Pancreas (tissue), 10 donors: ENCODE data around the gene IL1RAPL2. TPM values are rescaled to one million over a fixed set of nuclear protein-coding genes. Genes with fewer than 3 reads are reported as not detected.

Source experiments
- ATAC-seq, 4 donors: fragments of 200-7000 bp; cut with Tn5 transposase; one replicate each; pipeline versions ENCODE4 v1.8.0 to v1.9.1; 2020; ENCODE audit warnings: mild to moderate bottlenecking in 4 of 4, moderate library complexity in 4 of 4
- DNase-seq, 6 donors: peaks; one replicate each; pipeline ENCODE4 v3.0.0-alpha.2; 2020
- FAIRE-seq: peaks from 2 replicates; lab custom pipeline; 2012; peaks lifted over from hg19 to GRCh38; lab: Jason Lieb, UNC
- H3K27ac ChIP-seq, 4 donors: fragments of 200-600 bp; sonication (generic); 1 replicate in 3 of 4; 2 replicates in 1 of 4; pipeline versions ENCODE4 v1.5.0 to v1.8.0; 2020
- H3K27me3 ChIP-seq, 4 donors: fragments of 200-600 bp; one replicate each; pipeline ENCODE4 v1.8.0; 2021
- H3K36me3 ChIP-seq, 3 donors: fragments of 200-600 bp; sonication (generic) in 1 of 3; one replicate each; pipeline versions ENCODE4 v1.5.0 to v1.8.0; 2020 to 2021
- H3K4me1 ChIP-seq, 3 donors: fragments of 200-600 bp; one replicate each; pipeline ENCODE4 v1.8.0; 2021
- H3K4me3 ChIP-seq, 4 donors: fragments of 200-600 bp; sonication (generic) in 2 of 4; one replicate each; pipeline versions ENCODE4 v1.5.0 to v1.8.0; 2020 to 2021
- H3K9me3 ChIP-seq, 4 donors: fragments of 200-600 bp; one replicate each; pipeline ENCODE4 v1.8.0; 2021
- CTCF ChIP-seq, 4 donors: fragments of 200-600 bp; sonication (generic) in 3 of 4; IDR thresholded peaks; one replicate each; pipeline versions ENCODE4 v1.5.0 to v1.8.0; 2021; ENCODE audit warnings: antibody characterized with exemption in 4 of 4
- WGBS, 2 donors: extraction: QIAGEN DNeasy Blood & Tissue Kit; methylation state at CpG; one replicate each; pipeline ENCODE4 v1.1.7; 2013; 5-methylcytosine and 5-hydroxymethylcytosine counted together
- intact Hi-C, 3 donors: fragments of 100-400 bp; cut with DNase I; formaldehyde crosslinking; loops; one replicate each; pipeline versions ENCODE4 v1.11.1 to v1.14.2; 2022
- polyA plus RNA-seq, 2 donors: library from polyadenylated mRNA; stranded (reverse); fragments of 200-250 nt; gene quantifications; one replicate each; pipeline ENCODE4 v1.2.3, GENCODE V29; 2013
- total RNA-seq, 6 donors: library from RNA; stranded (reverse); fragmentation: NEBNext Ultra II Directional in 4 of 6; extraction: Animal tissue kit (Norgen Biotek cat#: 25700) in 4 of 6; gene quantifications; one replicate each; pipeline versions ENCODE4 v1.2.1 to v1.2.4, GENCODE V29; 2021 to 2023
- donor health status: healthy with polysubstance abuse.
- donor health status: DM: no; HTN: no; CAD: no; lungs with moderate emphysema.
- donor health status: DM: no; HTN: no; CAD: no.
- donor health status: control.
- donor health status: control.
- donor health status: Bipolar disorder and iron deficiency.
- donor health status: DM: yes; HTN: yes; CAD: no.
- donor health status: DM: no; HTN: no; CAD: no.
- donor health status: DM: no; HTN: no; CAD: no.
- donor health status: DM: yes; HTN: yes; CAD: no.

The IL1RAPL2 gene
- total and polyA plus RNA-seq, 8 donors: 0.09 TPM; not detected in 7

- Histone ChIP-seq H3K27me3 (peaks cover 0 to 6% (median 3%) of the 10 kb centered on the region in 4 donors), H3K9me3 (no peaks in the 10 kb centered on the region), H3K27ac (no peak overlapping the region), H3K36me3 (no peaks in the 10 kb centered on the region), H3K4me3 (no peak overlapping the region), H3K4me1 (no peaks in the 10 kb centered on the region)
- FAIRE-seq (no peak), ATAC-seq (no peak), DNase-seq (no peak)
- no peak for TF ChIP-seq CTCF (IDR thresholded peaks at IDR 0.05)
- intact Hi-C loops: no loop called here
- WGBS, 2 donors: 73 to 80% methylated on average over 1 of the region's 1 CpG
Measured at GRCh38 chrX:105553118-105553517, 987.1 kb downstream of the IL1RAPL2 start.

GRCh38 chrX:105564501-105564900, 998.5 kb downstream of the IL1RAPL2 start:
- FAIRE-seq (no peak), ATAC-seq (no peak), DNase-seq (no peak)
- WGBS, 2 donors: 74 to 95% methylated on average over 1 of the region's 1 CpG
- H3K36me3 ChIP-seq: no peaks in the 10 kb centered on the region
- no peak overlapping the region for H3K27ac ChIP-seq
- no peak for TF ChIP-seq CTCF (IDR thresholded peaks at IDR 0.05)
- H3K4me1 ChIP-seq: no peaks in the 10 kb centered on the region
- no peaks in the 10 kb centered on the region for H3K9me3 ChIP-seq
- intact Hi-C loops: no loop called here
- H3K27me3 ChIP-seq: peaks cover 0 to 11% (median 0%) of the 10 kb centered on the region in 4 donors
- H3K4me3 ChIP-seq: no peak overlapping the region

- Histone ChIP-seq H3K36me3 (no peaks in the 10 kb centered on the region), H3K27me3 (peaks cover 0 to 3% (median 0%) of the 10 kb centered on the region in 4 donors), H3K9me3 (no peaks in the 10 kb centered on the region), H3K4me3 (no peak overlapping the region), H3K4me1 (no peaks in the 10 kb centered on the region), H3K27ac (no peak overlapping the region)
- no peak for DNase-seq
- intact Hi-C loops: no loop called here
- no peak for TF ChIP-seq CTCF (IDR thresholded peaks at IDR 0.05)
- WGBS, 2 donors: 45 to 47% methylated on average over 2 of the region's 2 CpGs
- no peak for ATAC-seq
- no peak for FAIRE-seq
Measured at GRCh38 chrX:105565856-105566255, 999.9 kb downstream of the IL1RAPL2 start.

- Histone ChIP-seq H3K4me3 (no peak overlapping the region), H3K9me3 (no peaks in the 10 kb centered on the region), H3K27ac (no peak overlapping the region), H3K27me3 (no peaks in the 10 kb centered on the region), H3K36me3 (no peaks in the 10 kb centered on the region), H3K4me1 (no peaks in the 10 kb centered on the region)
- intact Hi-C loops: no loop called here
- no peak for DNase-seq
- no peak for TF ChIP-seq CTCF (IDR thresholded peaks at IDR 0.05)
- ATAC-seq: no peak
- FAIRE-seq: no peak
Measured at GRCh38 chrX:105567082-105567481, 1001.1 kb downstream of the IL1RAPL2 start.

- Histone ChIP-seq H3K27ac (no peak overlapping the region), H3K4me1 (no peaks in the 10 kb centered on the region), H3K9me3 (no peaks in the 10 kb centered on the region), H3K27me3 (no peaks in the 10 kb centered on the region), H3K36me3 (no peaks in the 10 kb centered on the region), H3K4me3 (no peak overlapping the region)
- no peak for DNase-seq
- no peak for ATAC-seq
- no peak for FAIRE-seq
- TF ChIP-seq CTCF (IDR thresholded peaks at IDR 0.05): no peak
- 48 to 56% methylated on average over 2 of the region's 2 CpGs for WGBS, 2 donors
- intact Hi-C loops: no loop called here
Measured at GRCh38 chrX:105608745-105609144, 1042.7 kb downstream of the IL1RAPL2 start.
